Measurements from ENCODE around the gene C21orf58. TPM values are rescaled to one million over a fixed set of nuclear protein-coding genes. Genes with fewer than 3 reads are reported as not detected.

The C21orf58 gene
- polyA plus RNA-seq, 3 donors = 0.15 to 0.73 (median 0.21) TPM

GRCh38 chr21:46361935-46362334 is 38.3 kb upstream of the C21orf58 start:
- peaks cover 0 to 3% (median 0%) of the 10 kb centered on the region in 3 donors for H3K27me3 Mint-ChIP-seq (ENCODE audit: low read depth in 3 of 3)

GRCh38 chr21:46361176-46361575 is 37.5 kb upstream of the C21orf58 start:
- H3K36me3 Mint-ChIP-seq = peaks cover 71 to 93% of the 10 kb centered on the region in 2 donors
- no peaks in the 10 kb centered on the region for H3K4me1 Mint-ChIP-seq
- Histone ChIP-seq H3K4me3 (replicated peaks in 1 of 3; ENCODE audit: low read depth in 2 of 3, low read length in 3 of 3) (no peak overlapping the region), H3K4me1 (ENCODE audit: control insufficient read depth in 1 of 2, insufficient read depth in 2 of 2, low read length in 2 of 2) (no peaks in the 10 kb centered on the region), H3K9me3 (replicated peaks in 1 of 2; ENCODE audit: control insufficient read depth in 1 of 2, insufficient read depth in 1 of 2, low read length in 2 of 2) (no peaks in the 10 kb centered on the region), H2AFZ (ENCODE audit: insufficient read depth, low read depth, low read length, poor library complexity, severe bottlenecking) (no peak overlapping the region), H3K27me3 (ENCODE audit: control insufficient read depth in 2 of 2, insufficient read depth in 2 of 2, low read length in 2 of 2) (no peaks in the 10 kb centered on the region), H4K20me1 (ENCODE audit: insufficient read depth, low read length) (no peaks in the 10 kb centered on the region), H3K9ac (ENCODE audit: insufficient read depth, low read length, poor library complexity, severe bottlenecking) (no peak overlapping the region), H3K27ac (ENCODE audit: low read depth in 1 of 2, low read length in 2 of 2) (no peak overlapping the region), H3K79me2 (ENCODE audit: insufficient read depth, low read length) (no peaks in the 10 kb centered on the region), H3K4me2 (replicated peaks; ENCODE audit: extremely low read depth, low read length, poor library complexity, severe bottlenecking) (no peak overlapping the region), H3K36me3 (replicated peaks in 1 of 2; ENCODE audit: control insufficient read depth in 1 of 2, insufficient read depth in 2 of 2, low read length in 2 of 2) (peaks cover 66 to 88% of the 10 kb centered on the region in 2 donors)
- peak overlapping the region in 1 of 7 donors; percentile 0 for H3K27ac Mint-ChIP-seq
- DNase-seq = no peak
- no peak overlapping the region for H3K4me3 Mint-ChIP-seq
- H3K9me3 Mint-ChIP-seq = peaks cover 0 to 2% (median 0%) of the 10 kb centered on the region in 7 donors
- intact Hi-C loops (cut with micrococcal nuclease) = no loop called here
- H3K27me3 Mint-ChIP-seq (ENCODE audit: low read depth in 3 of 3) = peaks cover 0 to 3% (median 0%) of the 10 kb centered on the region in 3 donors
- TF ChIP-seq CTCF (IDR thresholded peaks at IDR 0.05) = no peak
- 95% methylated on average over 4 of the region's 10 CpGs for WGBS (ENCODE audit: insufficient coverage)

More at GRCh38 chr21:46361935-46362334, 38.3 kb upstream of the C21orf58 start:
- H3K4me1 ChIP-seq (ENCODE audit: control insufficient read depth in 1 of 2, insufficient read depth in 2 of 2, low read length in 2 of 2) = no peaks in the 10 kb centered on the region
- no peak for TF ChIP-seq CTCF (IDR thresholded peaks at IDR 0.05)
- Mint-ChIP-seq H3K4me1 (no peaks in the 10 kb centered on the region), H3K4me3 (no peak overlapping the region), H3K9me3 (peaks cover 0 to 2% (median 0%) of the 10 kb centered on the region in 7 donors), H3K36me3 (peaks cover 71 to 93% of the 10 kb centered on the region in 2 donors), H3K27ac (peak overlapping the region in 3 of 7 donors; percentile 5 to 70 (median 8))
- no peaks in the 10 kb centered on the region for H3K27me3 ChIP-seq (ENCODE audit: control insufficient read depth in 2 of 2, insufficient read depth in 2 of 2, low read length in 2 of 2)
- no peaks in the 10 kb centered on the region for H3K9me3 ChIP-seq (replicated peaks in 1 of 2; ENCODE audit: control insufficient read depth in 1 of 2, insufficient read depth in 1 of 2, low read length in 2 of 2)
- H2AFZ ChIP-seq (ENCODE audit: insufficient read depth, low read depth, low read length, poor library complexity, severe bottlenecking) = no peak overlapping the region
- 89% methylated on average over 5 of the region's 10 CpGs for WGBS (ENCODE audit: insufficient coverage)
- DNase-seq = no peak
- no peaks in the 10 kb centered on the region for H3K79me2 ChIP-seq (ENCODE audit: insufficient read depth, low read length)
- H3K9ac ChIP-seq (ENCODE audit: insufficient read depth, low read length, poor library complexity, severe bottlenecking) = no peak overlapping the region
- H3K4me3 ChIP-seq (replicated peaks in 1 of 3; ENCODE audit: low read depth in 2 of 3, low read length in 3 of 3) = no peak overlapping the region
- H3K27ac ChIP-seq (ENCODE audit: low read depth in 1 of 2, low read length in 2 of 2) = no peak overlapping the region
- intact Hi-C loops (cut with micrococcal nuclease) = no loop called here
- no peaks in the 10 kb centered on the region for H4K20me1 ChIP-seq (ENCODE audit: insufficient read depth, low read length)
- peaks cover 67 to 88% of the 10 kb centered on the region in 2 donors for H3K36me3 ChIP-seq (replicated peaks in 1 of 2; ENCODE audit: control insufficient read depth in 1 of 2, insufficient read depth in 2 of 2, low read length in 2 of 2)
- no peak overlapping the region for H3K4me2 ChIP-seq (replicated peaks; ENCODE audit: extremely low read depth, low read length, poor library complexity, severe bottlenecking)
